HepG2 (cell line): ENCODE data around the gene KRTAP12-2.

ENCODE experiments used
- AFF4 ChIP-seq: sonication (generic); formaldehyde crosslinking; IDR thresholded peaks from 2 replicates; pipeline ENCODE4 v1.4.0; 2020; ENCODE audit warnings: missing genetic modification reagents
- ATM ChIP-seq: fragments of 450-650 bp; IDR thresholded peaks from 2 replicates; pipeline ENCODE4 v1.7.1; 2017; ENCODE audit warnings: mild to moderate bottlenecking, borderline replicate concordance
- BRCA1 ChIP-seq: sonication (generic); formaldehyde crosslinking; IDR thresholded peaks from 2 replicates; pipeline ENCODE4 v1.4.0; 2020; ENCODE audit warnings: missing genetic modification reagents
- CTCF ChIP-seq: sonication (generic); formaldehyde crosslinking; IDR thresholded peaks from 2 replicates; pipeline ENCODE4 v1.5.0; 2020; ENCODE audit warnings: mild to moderate bottlenecking, missing genetic modification reagents, moderate library complexity
- FOXP4 ChIP-seq: sonication (generic); formaldehyde crosslinking; IDR thresholded peaks from 2 replicates; pipeline ENCODE4 v1.4.0; 2020; ENCODE audit warnings: missing genetic modification reagents
- JUND ChIP-seq: sonication (generic); formaldehyde crosslinking; IDR thresholded peaks from 2 replicates; pipeline ENCODE4 v1.8.0; 2022; ENCODE audit warnings: mild to moderate bottlenecking, missing genetic modification reagents
- POLR2AphosphoS5 ChIP-seq: IDR thresholded peaks from 2 replicates; pipeline ENCODE4 v1.6.1; 2012; ENCODE audit warnings: low read depth, low read length
- TAF1 ChIP-seq: sonication (generic); formaldehyde crosslinking; IDR thresholded peaks from 2 replicates; pipeline ENCODE4 v1.4.0; 2020; ENCODE audit warnings: missing genetic modification reagents
- TRIM22 ChIP-seq: fragments of 450-650 bp; IDR thresholded peaks from 2 replicates; pipeline ENCODE4 v1.6.1; 2017
- ZBTB26 ChIP-seq: IDR thresholded peaks from 2 replicates; pipeline ENCODE4 v1.6.1; 2016; ENCODE audit warnings: missing compliant biosample characterization, missing genetic modification reagents, borderline replicate concordance
- TF ChIP-seq, protein P1 (sequence below): sonication (generic); formaldehyde crosslinking; IDR thresholded peaks from 2 replicates; pipeline ENCODE4 v1.4.0; 2020; ENCODE audit warnings: mild to moderate bottlenecking, missing genetic modification reagents
- TF ChIP-seq, protein P2 (sequence below): sonication (generic); formaldehyde crosslinking; conservative IDR thresholded peaks from 2 replicates; pipeline ENCODE4 v1.8.0; 2022; ENCODE audit warnings: mild to moderate bottlenecking, moderate library complexity, missing genetic modification reagents
- TF ChIP-seq, protein P3 (sequence below): sonication (generic); formaldehyde crosslinking; IDR thresholded peaks from 2 replicates; pipeline ENCODE4 v1.4.0; 2020; ENCODE audit warnings: missing genetic modification reagents, borderline replicate concordance
- TF ChIP-seq, protein P4 (sequence below): sonication (generic); formaldehyde crosslinking; IDR thresholded peaks from 2 replicates; pipeline ENCODE4 v1.8.0; 2022; ENCODE audit warnings: missing genetic modification reagents, mild to moderate bottlenecking, moderate library complexity, borderline replicate concordance

- no peak for TF ChIP-seq CTCF (CRISPR knock-in tag)
- no peak for TF ChIP-seq BRCA1
- TF ChIP-seq, protein P1, sequence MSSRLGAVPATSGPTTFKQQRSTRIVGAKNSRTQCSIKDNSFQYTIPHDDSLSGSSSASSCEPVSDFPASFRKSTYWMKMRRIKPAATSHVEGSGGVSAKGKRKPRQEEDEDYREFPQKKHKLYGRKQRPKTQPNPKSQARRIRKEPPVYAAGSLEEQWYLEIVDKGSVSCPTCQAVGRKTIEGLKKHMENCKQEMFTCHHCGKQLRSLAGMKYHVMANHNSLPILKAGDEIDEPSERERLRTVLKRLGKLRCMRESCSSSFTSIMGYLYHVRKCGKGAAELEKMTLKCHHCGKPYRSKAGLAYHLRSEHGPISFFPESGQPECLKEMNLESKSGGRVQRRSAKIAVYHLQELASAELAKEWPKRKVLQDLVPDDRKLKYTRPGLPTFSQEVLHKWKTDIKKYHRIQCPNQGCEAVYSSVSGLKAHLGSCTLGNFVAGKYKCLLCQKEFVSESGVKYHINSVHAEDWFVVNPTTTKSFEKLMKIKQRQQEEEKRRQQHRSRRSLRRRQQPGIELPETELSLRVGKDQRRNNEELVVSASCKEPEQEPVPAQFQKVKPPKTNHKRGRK (CRISPR knock-in tag) = no peak
- TF ChIP-seq, protein P2, sequence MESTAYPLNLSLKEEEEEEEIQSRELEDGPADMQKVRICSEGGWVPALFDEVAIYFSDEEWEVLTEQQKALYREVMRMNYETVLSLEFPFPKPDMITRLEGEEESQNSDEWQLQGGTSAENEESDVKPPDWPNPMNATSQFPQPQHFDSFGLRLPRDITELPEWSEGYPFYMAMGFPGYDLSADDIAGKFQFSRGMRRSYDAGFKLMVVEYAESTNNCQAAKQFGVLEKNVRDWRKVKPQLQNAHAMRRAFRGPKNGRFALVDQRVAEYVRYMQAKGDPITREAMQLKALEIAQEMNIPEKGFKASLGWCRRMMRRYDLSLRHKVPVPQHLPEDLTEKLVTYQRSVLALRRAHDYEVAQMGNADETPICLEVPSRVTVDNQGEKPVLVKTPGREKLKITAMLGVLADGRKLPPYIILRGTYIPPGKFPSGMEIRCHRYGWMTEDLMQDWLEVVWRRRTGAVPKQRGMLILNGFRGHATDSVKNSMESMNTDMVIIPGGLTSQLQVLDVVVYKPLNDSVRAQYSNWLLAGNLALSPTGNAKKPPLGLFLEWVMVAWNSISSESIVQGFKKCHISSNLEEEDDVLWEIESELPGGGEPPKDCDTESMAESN (CRISPR knock-in tag) = no peak
- no peak for TF ChIP-seq FOXP4
- TF ChIP-seq, protein P3, sequence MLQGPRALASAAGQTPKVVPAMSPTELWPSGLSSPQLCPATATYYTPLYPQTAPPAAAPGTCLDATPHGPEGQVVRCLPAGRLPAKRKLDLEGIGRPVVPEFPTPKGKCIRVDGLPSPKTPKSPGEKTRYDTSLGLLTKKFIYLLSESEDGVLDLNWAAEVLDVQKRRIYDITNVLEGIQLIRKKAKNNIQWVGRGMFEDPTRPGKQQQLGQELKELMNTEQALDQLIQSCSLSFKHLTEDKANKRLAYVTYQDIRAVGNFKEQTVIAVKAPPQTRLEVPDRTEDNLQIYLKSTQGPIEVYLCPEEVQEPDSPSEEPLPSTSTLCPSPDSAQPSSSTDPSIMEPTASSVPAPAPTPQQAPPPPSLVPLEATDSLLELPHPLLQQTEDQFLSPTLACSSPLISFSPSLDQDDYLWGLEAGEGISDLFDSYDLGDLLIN (CRISPR knock-in tag) = no peak
- TF ChIP-seq, protein P4, sequence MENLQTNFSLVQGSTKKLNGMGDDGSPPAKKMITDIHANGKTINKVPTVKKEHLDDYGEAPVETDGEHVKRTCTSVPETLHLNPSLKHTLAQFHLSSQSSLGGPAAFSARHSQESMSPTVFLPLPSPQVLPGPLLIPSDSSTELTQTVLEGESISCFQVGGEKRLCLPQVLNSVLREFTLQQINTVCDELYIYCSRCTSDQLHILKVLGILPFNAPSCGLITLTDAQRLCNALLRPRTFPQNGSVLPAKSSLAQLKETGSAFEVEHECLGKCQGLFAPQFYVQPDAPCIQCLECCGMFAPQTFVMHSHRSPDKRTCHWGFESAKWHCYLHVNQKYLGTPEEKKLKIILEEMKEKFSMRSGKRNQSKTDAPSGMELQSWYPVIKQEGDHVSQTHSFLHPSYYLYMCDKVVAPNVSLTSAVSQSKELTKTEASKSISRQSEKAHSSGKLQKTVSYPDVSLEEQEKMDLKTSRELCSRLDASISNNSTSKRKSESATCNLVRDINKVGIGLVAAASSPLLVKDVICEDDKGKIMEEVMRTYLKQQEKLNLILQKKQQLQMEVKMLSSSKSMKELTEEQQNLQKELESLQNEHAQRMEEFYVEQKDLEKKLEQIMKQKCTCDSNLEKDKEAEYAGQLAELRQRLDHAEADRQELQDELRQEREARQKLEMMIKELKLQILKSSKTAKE (CRISPR knock-in tag) = no peak
- TF ChIP-seq JUND = no peak
- no peak for TF ChIP-seq ZBTB26 (CRISPR knock-in tag)
- no peak for TF ChIP-seq AFF4 (CRISPR knock-in tag)
- no peak for TF ChIP-seq TRIM22
- no peak for TF ChIP-seq POLR2AphosphoS5
- TF ChIP-seq ATM = no peak
- TF ChIP-seq TAF1 (CRISPR knock-in tag) = no peak
These were observed 47.1 kb upstream of the KRTAP12-2 start for GRCh38 chr21:44713846-44714245.
